Stimulated activated CD4-positive, alpha-beta T cell treated with anti-CD3 and anti-CD28 coated beads, TNF-alpha, amount 100 ng/mL, for 24 hours (primary cell): ENCODE data around the gene KRT26.
"Not testable (repeated sequence)": the region's sequence is repeated elsewhere in the genome, so short reads cannot be mapped to it uniquely, and the experiment has no call there.

Experiments
- DNase-seq, 3 experiments: peaks; one replicate each; pipeline ENCODE4 v3.0.0-alpha.2; 2020; ENCODE audit warnings: low read depth in 3 of 3

KRT26 gene, protein sequence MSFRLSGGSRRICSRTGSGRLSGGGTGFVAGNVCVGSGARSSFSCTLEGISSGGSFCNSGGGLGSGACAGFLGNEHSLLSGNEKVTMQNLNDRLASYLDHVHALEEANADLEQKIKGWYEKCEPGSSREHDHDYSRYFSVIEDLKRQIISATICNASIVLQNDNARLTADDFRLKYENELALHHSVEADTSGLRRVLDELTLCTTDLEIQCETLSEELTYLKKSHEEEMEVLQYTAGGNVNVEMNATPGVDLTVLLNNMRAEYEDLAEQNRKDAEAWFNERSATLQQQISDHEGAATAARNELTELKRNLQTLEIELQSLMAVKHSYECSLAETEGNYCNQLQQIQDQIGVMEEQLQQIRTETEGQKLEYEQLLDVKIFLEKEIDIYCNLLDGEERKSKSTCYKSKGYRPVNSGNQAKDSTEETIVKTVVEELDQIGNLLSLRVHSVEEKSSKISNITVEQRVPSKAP

GRCh38 chr17:40772101-40772500, at the start of gene KRT26:
Gene KRT26 (minus strand): TSS chr17:40772201. CDS start chr17:40772113, 88 bp downstream.
- DNase-seq: no peak

DNA sequence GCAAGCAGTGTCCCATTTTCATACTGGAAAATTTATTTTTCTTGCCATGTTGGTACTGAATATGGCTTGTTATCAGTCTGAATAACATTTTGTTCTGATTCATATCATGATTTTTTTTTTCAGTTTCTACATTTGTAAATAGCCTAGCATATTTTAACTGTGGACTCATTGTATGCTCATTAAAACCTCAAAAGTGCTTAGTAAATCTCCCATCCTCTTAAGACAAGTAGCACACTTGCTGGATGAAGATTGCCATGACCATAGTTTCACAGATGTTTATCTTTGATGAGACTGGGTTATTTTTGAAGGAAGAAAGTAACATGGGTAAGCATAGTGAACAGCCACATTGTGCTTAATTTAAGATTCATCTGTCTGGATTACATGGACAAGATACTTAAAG, 49.5 kb upstream of the KRT26 start:
- DNase-seq: no peak

DNA sequence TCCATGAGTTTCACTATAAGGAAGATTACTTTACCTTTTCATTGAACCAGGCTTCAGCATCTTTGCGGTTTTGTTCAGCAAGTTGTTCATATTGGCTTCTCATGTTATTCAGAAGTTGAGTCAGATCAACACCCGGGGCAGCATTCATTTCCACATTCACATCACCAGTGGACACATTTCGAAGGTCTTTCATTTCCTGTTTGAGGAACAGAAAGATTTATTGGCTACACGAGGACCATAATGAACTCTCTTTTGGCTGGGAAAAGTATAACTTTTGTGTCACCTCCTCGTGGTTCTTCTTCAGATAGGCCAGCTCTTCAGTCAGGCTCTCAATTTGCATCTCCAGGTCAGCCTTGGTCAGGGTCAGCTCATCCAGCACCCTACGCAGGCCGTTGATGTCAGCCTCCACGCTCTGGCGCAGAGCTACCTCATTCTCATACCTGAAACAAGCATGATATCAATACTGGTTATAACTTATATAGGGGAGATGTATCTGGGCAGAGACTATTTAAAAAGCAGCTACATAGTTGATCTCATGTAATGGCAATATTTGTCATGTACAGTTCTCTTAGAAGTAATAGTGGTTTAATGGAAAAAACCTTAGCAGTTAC, 48.3 kb upstream of the KRT26 start:
- DNase-seq: no peak

- no peak for DNase-seq
These were observed 47.6 kb upstream of the KRT26 start for GRCh38 chr17:40819528-40820125.

GRCh38 chr17:40818733-40819527, 46.9 kb upstream of the KRT26 start:
- DNase-seq: peak; percentile 69 to 85 (median 73)

GRCh38 chr17:40818343-40818732, 46.3 kb upstream of the KRT26 start:
- no peak for DNase-seq

DNA sequence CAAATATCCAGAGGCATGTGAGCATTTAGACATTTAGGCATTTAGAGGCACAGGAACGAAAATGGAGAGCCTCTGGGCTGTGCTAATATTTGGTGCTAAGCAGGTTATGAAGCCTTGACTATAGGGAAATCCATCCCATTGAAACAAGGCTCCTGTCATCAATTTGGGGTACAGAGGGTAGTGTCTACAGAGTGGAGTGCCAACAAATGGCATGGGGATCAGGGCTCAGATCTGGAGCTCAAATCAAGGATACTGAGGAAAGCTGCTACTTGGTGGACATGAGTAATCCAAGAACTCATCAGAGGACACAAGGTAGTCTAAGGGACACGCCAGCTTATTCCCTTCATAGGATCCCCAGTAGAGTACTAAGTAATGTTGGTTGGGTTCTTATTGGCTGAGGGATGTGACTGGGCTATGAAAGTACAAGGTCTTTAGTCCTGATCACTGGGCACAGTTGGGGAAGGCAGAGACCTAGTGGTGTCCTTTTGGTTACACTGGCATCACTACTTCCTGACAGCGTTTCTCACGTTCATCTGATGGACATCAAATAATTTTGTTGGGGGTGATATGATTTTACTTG, 45.2 kb upstream of the KRT26 start:
- DNase-seq: no peak

DNA sequence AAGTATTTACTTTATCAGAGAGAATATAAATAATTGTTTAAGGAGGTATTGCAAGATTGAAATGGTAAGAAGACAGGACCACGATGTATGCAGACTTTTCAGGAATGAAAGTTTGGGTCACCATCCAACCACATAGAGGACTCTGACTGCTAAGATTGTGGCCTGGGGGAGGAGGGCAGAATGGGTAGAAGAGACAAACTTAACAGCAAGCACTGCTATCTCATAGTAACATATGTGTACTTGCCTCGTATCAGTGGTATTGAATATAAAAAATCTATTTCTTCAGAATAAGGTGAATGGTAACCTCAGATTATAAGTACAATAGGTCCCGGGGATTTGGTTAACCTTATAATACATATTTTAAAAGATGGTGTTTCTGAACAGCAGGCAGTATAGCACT, 44.6 kb upstream of the KRT26 start:
- no peak for DNase-seq

GRCh38 chr17:40815381-40815780, 43.4 kb upstream of the KRT26 start:
- DNase-seq: no peak

- DNase-seq: not testable (repeated sequence)
These were observed 42.7 kb upstream of the KRT26 start for GRCh38 chr17:40814657-40815056.

GRCh38 chr17:40813804-40814203, 41.8 kb upstream of the KRT26 start:
- no peak for DNase-seq

GRCh38 chr17:40812639-40813038, 40.6 kb upstream of the KRT26 start:
- DNase-seq: no peak

- DNase-seq: no peak
These were observed 38.5 kb upstream of the KRT26 start for GRCh38 chr17:40810494-40810893.

DNA sequence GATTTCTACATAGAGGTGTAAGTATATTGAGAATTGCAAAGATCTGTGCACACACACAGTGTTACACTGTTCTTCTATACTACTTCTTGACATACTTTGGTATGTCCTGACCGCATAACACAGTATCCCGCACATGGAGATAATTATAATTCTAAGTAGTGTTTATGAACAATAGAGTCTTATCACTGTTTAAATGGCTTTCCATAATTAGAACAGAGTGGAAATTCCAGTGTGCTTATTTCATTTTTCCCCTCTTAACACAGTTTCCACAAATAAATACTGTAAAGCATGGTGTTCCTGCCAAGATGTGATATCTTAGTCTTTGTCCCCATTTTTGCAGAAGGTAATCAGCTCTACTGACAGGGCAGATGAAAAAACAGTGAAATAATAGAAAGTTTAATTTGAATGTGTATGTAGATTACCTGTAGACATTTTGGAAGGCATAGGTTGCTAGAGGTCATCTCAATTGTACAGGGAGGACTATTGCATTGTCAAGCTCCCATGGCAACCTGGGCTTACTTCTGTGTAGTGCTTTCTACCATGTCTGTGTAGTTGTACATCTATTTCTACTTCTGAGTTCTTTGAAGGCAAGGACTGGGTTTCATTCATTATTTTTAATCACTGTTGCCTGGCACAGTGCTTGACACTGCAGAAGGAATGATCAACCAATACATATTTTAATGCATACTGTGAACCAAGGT, 37.9 kb upstream of the KRT26 start:
- DNase-seq: no peak

GRCh38 chr17:40806131-40806530, 34.1 kb upstream of the KRT26 start:
- no peak for DNase-seq

GRCh38 chr17:40803617-40804082, 31.6 kb upstream of the KRT26 start:
- DNase-seq: peak; percentile 59 to 77 (median 68)

- DNase-seq: no peak
These were observed 29.2 kb upstream of the KRT26 start for GRCh38 chr17:40801157-40801556.

- no peak for DNase-seq
These were observed 28.4 kb upstream of the KRT26 start for GRCh38 chr17:40800381-40800780.

DNA sequence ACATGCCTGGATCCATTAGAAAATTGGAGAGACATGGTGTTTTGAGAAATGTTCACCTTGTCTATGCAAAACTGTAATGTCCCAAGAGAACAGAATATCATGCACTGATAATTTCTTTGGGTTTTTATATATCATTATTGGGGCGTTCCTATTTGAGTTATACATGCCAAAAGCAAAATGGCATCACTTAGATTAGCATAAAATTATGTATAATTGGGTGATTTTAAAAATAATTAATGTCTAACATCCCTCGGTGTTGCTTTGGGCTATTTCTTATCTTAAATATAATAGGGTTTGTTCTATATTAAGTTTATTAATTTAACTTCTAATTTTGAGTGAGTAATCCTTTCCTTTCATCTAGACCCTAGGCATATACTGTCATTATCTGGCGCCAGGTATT, 27.9 kb upstream of the KRT26 start, which contains the start of gene KRT28:
KRT28 (minus strand) TSS at position 101 of the 400 bp plus-strand sequence; CDS start at position 35, 66 bp downstream.
- no peak for DNase-seq

DNA sequence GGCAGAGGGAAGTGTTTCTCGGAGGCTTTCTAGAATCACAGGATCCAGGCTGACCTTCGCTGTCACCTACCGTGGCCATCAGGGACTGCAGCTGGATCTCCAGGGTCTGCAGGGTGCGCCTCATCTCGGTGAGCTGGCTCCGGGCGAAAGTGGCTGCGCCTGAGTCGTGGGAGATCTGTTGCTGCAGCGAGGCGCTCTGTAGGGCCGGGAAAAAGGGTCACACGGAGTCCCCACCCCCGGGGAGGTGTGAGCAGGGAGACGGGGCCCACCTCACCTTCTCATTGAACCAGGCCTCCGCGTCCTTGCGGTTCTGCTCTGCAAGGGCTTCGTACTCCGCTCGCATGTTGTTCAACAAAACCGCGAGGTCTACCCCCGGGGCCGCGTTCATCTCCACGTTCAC, 24.8 kb upstream of the KRT26 start:
- no peak for DNase-seq
